Measurements from ENCODE around the gene NTRK3. TPM values are rescaled to one million over a fixed set of nuclear protein-coding genes. Genes with fewer than 3 reads are reported as not detected.

NTRK3 gene
- total RNA-seq, 1 donor from 2014 or later = 1.6 TPM

- DNase-seq (ENCODE audit: low spot score) = no peak
Observed at GRCh38 chr15:87827131-87827530, 429.4 kb downstream of the NTRK3 start.

DNA sequence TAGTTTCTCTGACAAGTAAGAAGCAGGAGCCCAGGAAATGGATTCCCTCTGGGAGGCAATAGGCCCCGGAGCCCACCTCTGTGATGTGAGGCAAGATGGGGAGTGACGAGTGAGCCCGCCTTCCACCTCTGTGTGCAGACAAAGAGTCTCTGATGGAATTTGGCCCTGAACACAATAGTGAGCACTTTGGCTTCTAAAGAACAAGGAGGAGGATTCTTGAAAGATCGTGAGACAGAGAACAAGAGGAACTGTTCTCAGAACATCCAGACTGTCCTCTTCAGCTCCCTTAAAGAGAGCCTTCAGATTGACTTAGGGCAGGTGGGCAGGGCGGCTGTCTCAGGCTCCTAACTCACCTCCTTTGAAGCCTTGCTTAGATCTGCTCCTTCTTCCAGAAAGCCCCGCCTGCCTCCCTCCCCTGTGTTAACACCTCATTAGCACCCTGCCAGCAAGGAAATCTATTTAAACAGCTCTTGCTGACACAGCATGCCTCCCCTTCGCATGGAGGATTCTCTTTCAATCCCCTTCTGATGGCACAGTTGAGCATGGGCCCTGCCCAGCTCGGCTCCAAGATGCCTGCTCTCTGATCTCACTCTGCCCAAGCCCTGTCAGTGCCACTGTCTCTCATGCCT lies 430.3 kb downstream of the NTRK3 start:
- no peak for DNase-seq (ENCODE audit: low spot score)

DNA sequence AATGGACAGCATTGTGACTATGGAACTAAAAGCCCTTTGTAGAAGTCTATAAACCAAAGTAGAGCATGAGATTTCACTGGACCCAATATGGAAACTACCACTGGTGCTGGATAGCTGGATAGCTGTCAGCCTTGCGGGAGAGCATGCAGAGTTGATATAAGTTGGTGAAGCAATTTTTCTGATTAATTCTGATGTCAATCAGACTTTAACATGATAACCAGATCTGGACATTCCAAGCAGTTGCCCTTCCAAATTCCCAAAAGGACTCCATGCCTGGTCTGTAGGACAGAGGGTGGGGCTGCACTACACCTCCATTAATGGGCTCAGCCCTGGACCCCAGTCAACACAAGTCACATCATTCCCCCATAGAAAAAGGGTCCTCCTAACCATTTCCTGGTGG lies 437.8 kb downstream of the NTRK3 start:
- DNase-seq (ENCODE audit: low spot score) = no peak

DNA sequence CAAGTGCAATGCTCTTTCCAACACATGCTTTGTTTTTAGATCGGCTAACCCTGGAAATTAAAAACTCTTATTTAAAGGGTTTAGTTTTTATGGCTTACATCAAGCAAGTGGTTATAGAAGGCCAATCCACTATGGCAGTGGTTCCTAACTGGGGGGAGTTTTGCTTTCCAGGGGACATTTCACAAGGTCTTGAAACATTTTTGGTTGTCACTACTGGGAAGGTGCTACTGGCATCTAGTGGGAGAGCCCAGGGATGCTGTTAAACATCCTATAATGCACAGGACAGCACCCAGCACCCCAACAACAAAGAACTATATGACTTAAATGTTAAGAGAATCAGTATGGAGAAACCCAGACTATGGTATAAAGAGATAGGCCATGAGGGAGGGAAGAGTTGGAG lies 439.0 kb downstream of the NTRK3 start:
- DNase-seq (ENCODE audit: low spot score) = no peak

GRCh38 chr15:87816811-87817210 lies 439.7 kb downstream of the NTRK3 start:
- no peak for DNase-seq (ENCODE audit: low spot score)

- no peak for DNase-seq (ENCODE audit: low spot score)
Observed at GRCh38 chr15:87816016-87816415, 440.5 kb downstream of the NTRK3 start.

Other genes starting within 250 kb of the NTRK3 start
- gene MRPL46, start 210.6 kb upstream of the NTRK3 start, total RNA-seq = 17.5 TPM
- gene MRPS11, start 211.0 kb upstream of the NTRK3 start, total RNA-seq = 44.0 TPM